ENCODE data around the gene TMOD3.

Gene TMOD3

GRCh38 chr15:51833772-51834171 is 4.3 kb downstream of the TMOD3 start:
- DNase-seq (ENCODE audit: extremely low read depth, insufficient read length), result no peak

GRCh38 chr15:51837792-51838251 is 8.4 kb downstream of the TMOD3 start:
- peak; percentile 30 for DNase-seq (ENCODE audit: extremely low read depth, insufficient read length)
- TF ChIP-seq CTCF (IDR thresholded peaks at IDR 0.05; ENCODE audit: insufficient read depth, low read length, poor library complexity, severe bottlenecking), result no peak
- no peak overlapping the region for H3K4me3 ChIP-seq (replicated peaks; ENCODE audit: low read depth, low read length)

More at GRCh38 chr15:51833772-51834171, 4.3 kb downstream of the TMOD3 start:
- H3K27me3 ChIP-seq (replicated peaks; ENCODE audit: control insufficient read depth, insufficient read depth, low read length), result no peaks in the 10 kb centered on the region
- TF ChIP-seq CTCF (IDR thresholded peaks at IDR 0.05; ENCODE audit: insufficient read depth, low read length, poor library complexity, severe bottlenecking), result no peak
- no peaks in the 10 kb centered on the region for H3K36me3 ChIP-seq (ENCODE audit: control insufficient read depth, insufficient read depth, low read length)
- no peak overlapping the region for H3K4me3 ChIP-seq (replicated peaks; ENCODE audit: low read depth, low read length)

GRCh38 chr15:51838270-51838669 is 8.8 kb downstream of the TMOD3 start:
- Histone ChIP-seq H3K4me3 (replicated peaks; ENCODE audit: low read depth, low read length) (no peak overlapping the region), H3K27me3 (replicated peaks; ENCODE audit: control insufficient read depth, insufficient read depth, low read length) (no peaks in the 10 kb centered on the region), H3K36me3 (ENCODE audit: control insufficient read depth, insufficient read depth, low read length) (no peaks in the 10 kb centered on the region)
- no peak for TF ChIP-seq CTCF (IDR thresholded peaks at IDR 0.05; ENCODE audit: insufficient read depth, low read length, poor library complexity, severe bottlenecking)
- no peak for DNase-seq (ENCODE audit: extremely low read depth, insufficient read length)

More at GRCh38 chr15:51837792-51838251, 8.4 kb downstream of the TMOD3 start:
- Histone ChIP-seq H3K36me3 (ENCODE audit: control insufficient read depth, insufficient read depth, low read length) (no peaks in the 10 kb centered on the region), H3K27me3 (replicated peaks; ENCODE audit: control insufficient read depth, insufficient read depth, low read length) (no peaks in the 10 kb centered on the region)

GRCh38 chr15:51840692-51841091 is 11.2 kb downstream of the TMOD3 start:
- Histone ChIP-seq H3K4me3 (replicated peaks; ENCODE audit: low read depth, low read length) (no peak overlapping the region), H3K27me3 (replicated peaks; ENCODE audit: control insufficient read depth, insufficient read depth, low read length) (no peaks in the 10 kb centered on the region), H3K36me3 (ENCODE audit: control insufficient read depth, insufficient read depth, low read length) (no peaks in the 10 kb centered on the region)
- TF ChIP-seq CTCF (IDR thresholded peaks at IDR 0.05; ENCODE audit: insufficient read depth, low read length, poor library complexity, severe bottlenecking), result no peak
- DNase-seq (ENCODE audit: extremely low read depth, insufficient read length), result no peak

- no peak for DNase-seq (ENCODE audit: extremely low read depth, insufficient read length)
- Histone ChIP-seq H3K36me3 (ENCODE audit: control insufficient read depth, insufficient read depth, low read length) (no peaks in the 10 kb centered on the region), H3K27me3 (replicated peaks; ENCODE audit: control insufficient read depth, insufficient read depth, low read length) (no peaks in the 10 kb centered on the region), H3K4me3 (replicated peaks; ENCODE audit: low read depth, low read length) (no peak overlapping the region)
- TF ChIP-seq CTCF (IDR thresholded peaks at IDR 0.05; ENCODE audit: insufficient read depth, low read length, poor library complexity, severe bottlenecking), result no peak
Observed at GRCh38 chr15:51841406-51842040, 12.1 kb downstream of the TMOD3 start.
